ENCODE data around the gene SH3RF2.
A peak's percentile ranks its signal among the peaks of the same experiment; 100 is the strongest.

SH3RF2 gene

DNA sequence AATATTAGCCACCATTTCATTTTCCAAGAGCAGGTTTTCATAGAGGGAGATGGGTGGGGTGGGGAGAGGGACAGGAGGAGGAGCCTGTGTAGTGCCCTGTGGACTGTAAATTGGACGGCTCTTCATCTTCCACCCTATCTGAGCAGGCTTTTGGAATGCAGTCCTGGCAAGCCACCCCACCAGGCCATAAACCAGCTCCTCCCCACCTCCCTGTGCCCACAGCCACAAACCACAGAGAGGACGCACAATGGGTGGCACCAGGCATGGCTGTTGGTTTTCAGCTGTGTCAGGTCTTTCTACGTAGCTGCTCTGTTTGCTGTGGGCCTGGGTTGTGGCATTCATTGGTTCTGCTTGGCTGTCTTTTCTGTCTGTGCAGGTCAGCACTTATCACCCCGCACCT, 111.0 kb downstream of the SH3RF2 start:
- DNase-seq (no peak), ATAC-seq (no peak)

DNA sequence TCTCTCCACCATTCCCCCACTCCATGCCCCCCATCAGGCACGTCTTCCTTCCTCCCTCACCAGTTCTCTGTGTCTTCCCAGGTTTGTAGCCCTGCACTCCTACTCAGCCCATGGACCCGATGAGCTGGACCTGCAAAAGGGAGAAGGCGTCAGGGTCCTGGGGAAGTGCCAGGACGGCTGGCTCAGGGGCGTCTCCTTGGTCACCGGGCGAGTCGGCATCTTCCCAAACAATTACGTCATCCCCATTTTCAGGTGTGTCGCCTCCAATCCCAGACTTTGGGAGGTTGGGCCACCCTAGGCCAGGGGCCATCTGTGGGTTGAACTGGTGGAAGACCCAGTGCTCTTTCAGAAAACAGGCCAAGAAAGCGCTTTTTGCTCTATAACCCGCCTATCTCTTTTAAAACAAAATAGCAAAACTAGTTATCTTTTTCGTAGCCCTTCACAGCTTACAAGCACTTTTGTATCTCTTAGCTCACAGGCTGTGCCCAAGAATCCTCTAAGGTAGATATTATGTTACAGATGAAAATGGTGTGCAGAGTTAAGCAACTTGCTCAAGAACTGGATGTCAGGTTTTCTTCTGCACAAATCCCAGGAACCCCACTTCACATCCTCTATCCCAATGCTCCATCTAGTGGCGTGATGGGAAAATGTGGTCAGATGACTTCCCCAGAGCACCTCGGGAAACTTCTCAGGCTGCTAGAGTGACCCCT, 112.8 kb downstream of the SH3RF2 start:
- DNase-seq, result peak; percentile 23

DNA sequence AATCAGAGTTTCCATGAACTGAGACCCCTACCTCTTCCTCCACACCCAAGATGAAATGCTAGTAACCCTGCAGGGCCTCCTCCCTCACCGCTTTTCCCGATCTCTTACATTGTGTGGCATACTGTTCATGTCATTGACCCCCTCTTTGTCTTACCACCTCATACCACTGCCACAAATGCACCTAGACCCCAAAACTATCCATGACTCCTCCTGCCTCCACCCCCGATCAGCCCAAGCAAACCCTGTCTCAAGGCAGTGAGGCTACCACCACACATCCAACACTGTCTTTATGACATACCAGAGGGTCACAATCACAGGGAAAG, 113.3 kb downstream of the SH3RF2 start:
- no peak for DNase-seq

More for the DNA sequence above, 112.8 kb downstream of the SH3RF2 start:
- ATAC-seq, result no peak

DNA sequence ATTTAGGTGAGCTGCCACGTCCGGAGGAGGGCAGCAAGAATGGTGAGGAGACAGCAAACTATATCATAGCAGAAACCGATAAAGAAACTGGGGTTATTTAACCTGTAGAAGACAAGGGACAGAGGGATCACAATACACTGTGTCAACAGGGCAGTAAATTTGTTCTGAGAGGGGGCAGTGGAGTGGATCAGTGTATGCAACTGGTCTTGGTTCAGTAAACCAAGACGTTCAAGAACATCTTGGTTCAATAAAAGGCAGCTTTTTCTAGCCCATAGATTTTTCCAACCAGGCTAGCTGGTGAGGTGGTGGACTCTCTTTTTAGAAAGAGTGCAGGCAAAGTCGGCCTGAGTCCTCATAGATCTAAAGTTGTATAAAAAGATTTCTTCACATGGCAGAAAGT, 113.7 kb downstream of the SH3RF2 start:
- DNase-seq (no peak), ATAC-seq (no peak)

More for the DNA sequence above, 113.3 kb downstream of the SH3RF2 start:
- no peak for ATAC-seq

DNA sequence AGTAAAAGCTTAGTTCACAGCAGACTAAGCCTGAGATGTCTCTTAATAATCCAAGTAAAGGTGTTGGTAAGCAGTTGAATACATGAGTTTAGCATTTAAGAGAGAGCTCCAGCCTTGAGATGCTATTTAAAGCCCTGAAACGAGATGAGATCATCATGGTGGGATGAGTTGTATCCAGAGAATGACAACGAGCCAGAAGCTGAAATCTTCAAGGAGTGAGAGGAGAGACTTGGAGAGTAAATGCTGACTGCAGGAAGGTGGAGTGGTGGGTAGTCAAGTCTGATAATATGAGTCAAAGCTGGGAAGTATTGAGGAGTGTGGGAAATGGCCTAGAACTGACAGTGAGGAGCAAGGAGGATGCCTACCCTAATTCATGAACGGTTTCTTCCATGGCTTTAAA, 115.3 kb downstream of the SH3RF2 start:
- ATAC-seq (no peak), DNase-seq (no peak)

DNA sequence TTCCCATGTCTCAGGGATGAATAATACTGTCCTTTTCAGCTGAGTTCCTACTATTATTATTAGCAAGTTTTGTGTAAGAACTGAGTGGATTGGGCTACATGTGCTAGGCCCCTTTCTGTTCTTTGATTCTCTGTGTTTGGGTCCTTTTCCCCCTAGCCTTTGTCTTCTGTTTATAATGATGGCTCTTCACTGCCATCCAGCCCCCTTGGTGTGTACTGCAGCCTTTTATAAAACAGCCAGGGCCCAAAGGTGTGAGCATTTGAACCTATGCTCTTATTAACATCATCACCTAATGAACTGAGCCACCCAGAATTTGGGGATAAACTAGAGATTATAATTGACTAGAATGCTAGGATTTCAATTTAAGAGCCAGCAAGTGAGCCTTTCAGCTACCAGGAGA, 116.4 kb downstream of the SH3RF2 start:
- no peak for ATAC-seq
- no peak for DNase-seq

DNA sequence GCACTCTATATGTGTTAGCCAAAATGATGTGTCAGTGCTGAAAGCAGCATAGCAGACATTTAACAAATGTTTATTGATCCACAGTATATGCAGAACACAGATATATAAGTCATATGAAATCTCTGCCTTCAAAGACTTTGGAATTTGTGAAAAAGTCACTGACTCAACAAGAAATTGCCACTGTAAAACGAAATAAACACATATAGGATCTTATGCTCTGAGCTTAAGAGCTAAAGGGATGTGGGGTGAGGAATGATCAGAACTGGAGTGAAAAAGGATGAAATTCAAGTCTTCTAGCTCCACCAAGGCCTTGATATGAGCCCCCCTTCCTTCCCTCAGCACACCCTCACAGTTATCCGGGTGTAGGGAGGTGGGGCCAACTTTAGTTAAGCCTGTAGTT, 119.1 kb downstream of the SH3RF2 start:
- ATAC-seq (no peak), DNase-seq (no peak)

DNA sequence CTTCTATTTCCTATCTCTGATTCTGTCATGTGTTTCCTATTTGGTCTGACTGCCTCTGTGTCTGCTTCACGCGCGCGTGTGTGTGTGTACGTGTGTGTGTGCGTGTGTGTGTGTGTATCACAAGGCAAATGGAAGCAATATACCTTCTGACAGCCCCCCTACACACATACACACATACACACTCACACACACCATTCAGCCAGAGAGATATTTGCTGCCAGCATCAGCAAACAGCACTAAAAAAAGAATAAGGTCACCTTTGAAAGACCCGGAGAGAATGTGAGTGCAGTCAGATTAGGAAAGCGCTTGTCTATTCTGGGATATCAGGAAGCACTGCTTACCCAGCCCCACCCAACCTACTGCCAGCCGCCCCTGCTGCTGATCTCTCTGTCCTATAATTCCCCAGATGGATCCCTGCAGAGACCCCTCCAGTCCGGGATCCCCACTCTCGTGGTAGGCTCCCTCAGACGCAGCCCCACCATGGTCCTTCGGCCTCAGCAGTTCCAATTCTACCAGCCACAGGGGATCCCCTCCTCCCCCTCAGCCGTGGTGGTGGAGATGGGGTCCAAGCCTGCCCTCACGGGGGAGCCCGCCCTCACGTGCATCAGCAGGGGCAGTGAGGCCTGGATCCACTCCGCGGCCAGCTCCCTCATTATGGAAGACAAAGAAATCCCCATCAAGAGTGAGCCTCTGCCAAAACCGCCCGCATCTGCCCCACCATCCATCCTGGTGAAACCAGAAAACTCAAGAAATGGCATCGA, 123.3 kb downstream of the SH3RF2 start:
- DNase-seq, result no peak
- ATAC-seq, result no peak

DNA sequence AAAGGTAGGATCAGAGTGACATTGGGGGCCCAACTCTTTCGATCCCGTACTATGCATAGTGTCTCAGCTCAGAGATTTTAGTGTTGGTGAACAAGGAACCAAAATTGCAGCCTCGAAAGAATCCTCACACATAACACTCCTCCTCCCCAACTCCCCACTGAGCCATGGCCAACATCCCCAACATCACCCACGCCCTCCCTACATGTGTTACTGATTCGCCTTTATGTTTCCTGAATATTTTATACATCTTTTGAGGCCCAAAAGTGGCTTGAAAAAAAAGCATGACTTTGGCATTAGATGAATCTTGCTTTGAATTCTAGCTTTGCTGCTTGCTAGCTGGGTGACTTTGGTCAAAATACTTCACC, 123.8 kb downstream of the SH3RF2 start:
- DNase-seq (no peak), ATAC-seq (no peak)

DNA sequence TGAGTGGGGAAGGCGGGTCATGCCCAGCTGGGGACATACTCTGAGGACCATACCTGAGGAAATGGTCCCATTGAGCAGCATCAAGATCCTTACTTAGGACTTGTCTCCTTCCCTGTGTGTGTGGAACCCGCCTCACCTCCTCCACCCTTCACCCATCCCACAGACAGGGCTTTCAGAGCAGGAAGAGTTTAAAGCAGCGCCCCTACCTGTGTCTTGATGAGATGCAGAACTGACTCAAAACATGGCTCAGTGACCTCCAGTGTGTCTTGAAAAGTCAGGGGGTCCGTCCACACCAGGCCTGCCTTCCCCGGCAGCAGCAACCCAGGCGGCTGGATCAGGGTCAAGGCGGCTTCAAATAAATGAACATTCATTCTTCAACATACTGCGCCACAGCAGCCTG, 130.6 kb downstream of the SH3RF2 start:
- DNase-seq (no peak), ATAC-seq (no peak)

DNA sequence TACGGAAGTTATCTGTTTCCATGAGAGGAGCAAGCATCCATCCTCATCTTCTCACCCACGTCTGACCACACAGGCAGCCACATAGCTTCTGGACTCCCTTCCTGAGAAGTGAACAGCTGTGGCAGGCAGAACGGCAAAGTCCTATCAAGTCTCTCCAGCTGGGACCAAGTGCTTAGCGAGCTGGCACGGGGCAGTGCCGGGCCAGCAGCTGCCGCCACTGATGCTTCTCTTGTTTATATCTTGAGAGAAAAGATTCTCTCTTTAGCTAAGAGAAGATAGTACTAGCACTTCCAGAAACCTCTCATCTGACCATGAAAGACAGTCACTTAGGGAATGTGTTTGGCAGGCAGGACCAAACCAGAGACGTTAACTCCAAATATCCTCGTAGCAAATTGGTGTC, 131.8 kb downstream of the SH3RF2 start:
- DNase-seq (no peak), ATAC-seq (no peak)

DNA sequence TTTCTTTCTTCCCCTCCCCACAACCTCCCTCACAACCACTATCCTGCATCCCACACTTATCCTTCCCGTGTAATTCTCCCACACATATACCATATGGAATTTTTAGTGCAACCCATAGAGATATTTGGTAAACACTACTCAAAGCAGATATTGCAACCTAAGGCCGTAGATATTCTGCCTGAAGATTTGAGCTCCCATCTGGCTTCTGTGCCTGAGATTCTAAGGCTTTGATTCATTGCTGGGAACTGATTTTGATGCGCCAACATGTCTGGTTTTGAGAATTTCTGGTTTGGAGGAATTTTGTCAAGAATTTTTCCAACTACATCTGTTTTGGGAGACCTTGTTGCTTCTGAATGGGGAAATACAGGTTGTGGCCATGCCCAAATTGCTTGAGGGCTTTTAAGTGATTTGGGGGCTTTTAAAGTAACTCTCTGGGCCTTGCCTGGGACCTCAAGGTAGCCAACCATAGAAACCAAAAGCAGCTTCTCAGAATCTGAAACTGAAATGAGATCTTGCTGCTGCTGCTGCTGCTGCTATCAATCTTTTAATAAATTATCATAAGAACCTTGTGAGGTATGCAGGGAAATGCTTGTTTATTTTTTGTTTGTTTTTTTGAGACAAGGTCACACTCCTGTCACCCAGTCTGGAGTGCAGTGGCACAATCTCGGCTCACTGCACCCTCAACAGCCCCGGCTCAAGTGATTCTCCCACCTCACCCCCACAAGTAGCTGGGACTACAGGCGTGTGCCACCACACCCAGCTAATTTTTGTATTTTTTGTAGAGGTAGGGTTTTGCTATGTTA, 132.8 kb downstream of the SH3RF2 start:
- DNase-seq, result no peak
- ATAC-seq, result no peak

DNA sequence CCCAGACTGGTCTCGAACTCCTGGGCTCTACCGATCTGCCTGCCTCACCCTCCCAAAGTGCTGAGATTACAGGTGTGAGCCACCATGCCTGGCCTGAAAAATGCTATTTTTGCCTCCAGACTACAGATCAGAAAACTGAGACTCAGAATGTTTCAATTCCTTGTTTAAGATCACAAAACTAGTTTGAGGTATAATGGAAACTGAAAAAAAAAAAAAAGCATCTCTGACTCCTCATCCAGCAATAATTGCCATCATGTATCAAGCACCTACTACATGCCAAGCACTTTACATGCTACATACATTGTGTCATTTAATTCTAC, 133.4 kb downstream of the SH3RF2 start:
- DNase-seq, result no peak
- no peak for ATAC-seq

DNA sequence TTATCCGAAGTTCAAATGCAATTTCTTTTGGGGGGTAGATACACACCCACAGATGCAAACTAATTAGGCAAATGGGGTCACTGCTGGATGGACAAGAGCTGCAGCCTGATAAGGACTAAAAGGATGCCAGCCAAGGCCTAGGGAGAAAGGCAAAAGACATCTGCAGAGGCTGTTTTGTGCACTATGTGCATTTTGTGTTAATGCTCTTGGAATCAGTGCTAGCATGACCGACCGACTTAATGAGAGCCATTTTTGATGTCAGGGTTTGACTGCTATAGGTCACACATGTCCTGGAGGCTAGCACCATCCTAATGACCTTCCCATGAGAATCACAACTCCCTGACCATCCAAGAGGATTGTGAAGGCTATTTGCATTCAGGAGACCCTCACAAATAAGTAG, 134.4 kb downstream of the SH3RF2 start:
- ATAC-seq (no peak), DNase-seq (no peak)

DNA sequence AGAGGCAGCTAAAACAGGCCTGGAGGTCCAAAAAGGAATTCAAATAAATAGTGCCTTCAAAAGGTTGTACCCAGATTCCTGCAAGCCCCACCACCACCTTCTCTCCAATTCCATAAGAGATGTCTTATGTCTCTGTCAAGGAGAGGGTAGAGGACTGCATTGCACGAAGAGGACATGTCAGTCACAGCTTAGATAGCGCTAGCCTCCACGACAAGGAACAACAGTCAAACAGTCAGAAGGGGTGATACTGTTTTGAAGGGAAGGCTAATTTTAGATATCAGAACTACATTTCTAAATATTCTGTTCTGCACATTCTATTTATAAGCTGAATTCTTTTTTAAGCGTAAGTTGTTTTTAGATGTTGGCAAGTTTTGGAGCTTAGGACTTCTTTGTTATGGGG, 134.8 kb downstream of the SH3RF2 start:
- no peak for DNase-seq
- no peak for ATAC-seq

DNA sequence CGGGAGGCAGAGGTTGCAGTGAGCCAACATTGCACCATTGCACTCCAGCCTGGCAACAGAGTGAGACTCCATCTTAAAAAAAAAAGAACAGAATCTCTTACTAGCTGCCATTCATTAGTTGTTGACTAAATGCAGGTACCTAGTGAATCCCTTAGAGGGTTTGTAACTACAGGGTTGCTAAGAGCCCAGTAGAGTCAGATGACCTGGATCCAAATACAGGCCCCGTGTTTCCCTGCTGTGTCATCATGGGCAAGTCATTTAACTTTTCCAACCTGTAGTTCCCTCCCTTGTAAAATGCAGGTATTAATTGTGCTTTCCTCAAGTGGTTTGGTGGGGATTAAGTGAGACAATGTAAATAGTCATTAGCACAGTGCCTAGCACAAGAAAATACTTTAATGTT, 136.2 kb downstream of the SH3RF2 start:
- no peak for DNase-seq
- no peak for ATAC-seq

DNA sequence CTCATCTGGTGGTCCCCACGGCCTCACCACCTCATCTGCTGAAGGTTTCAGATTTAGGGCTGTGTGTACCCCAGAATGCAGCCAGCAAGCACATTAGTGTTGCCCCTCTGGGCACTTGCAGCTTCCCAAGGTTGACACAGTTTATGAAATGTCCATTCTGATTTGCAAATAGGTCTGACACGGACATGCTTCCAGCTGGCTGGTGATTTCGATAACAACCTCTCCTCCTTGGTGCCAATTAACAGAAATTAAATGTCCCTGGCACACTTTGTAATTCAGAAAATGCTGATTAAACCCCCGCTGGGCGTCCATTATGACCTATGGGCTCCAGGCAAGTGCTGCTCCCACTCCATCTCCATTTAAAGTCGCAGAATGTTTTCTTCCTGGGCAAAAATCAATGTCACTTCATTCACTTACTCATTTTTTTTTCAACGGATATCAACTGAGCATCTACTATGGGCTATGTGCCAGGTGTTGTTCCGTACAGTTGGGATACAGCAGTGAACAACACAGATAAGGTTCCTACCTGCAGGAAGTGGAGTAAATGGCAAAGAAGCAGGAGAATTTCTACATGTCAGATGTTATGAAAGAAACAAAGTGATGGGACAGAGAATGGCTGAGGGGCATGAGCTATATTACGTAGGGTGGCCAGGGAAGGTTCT, 137.0 kb downstream of the SH3RF2 start:
- no peak for ATAC-seq

DNA sequence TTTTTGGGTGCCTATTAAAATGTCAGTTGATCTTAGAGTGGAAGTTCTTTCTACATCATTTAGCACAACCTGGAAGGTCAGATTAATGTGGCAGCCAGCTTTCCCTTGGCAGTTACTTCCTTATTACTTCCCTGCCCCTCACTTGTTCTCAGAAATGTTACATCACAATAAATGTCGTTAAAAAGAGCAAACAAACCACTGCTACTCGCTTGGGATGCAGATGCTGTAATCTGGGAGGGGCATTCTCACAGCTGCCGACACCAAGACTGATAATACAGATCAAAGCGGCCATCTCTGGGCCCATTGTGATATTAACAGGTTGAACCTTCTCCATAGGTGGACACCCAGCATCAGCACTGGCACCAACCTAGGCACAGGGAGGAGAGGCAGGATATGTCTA, 139.7 kb downstream of the SH3RF2 start:
- ATAC-seq (no peak), DNase-seq (no peak)

More for the DNA sequence above, 137.0 kb downstream of the SH3RF2 start:
- no peak for DNase-seq

DNA sequence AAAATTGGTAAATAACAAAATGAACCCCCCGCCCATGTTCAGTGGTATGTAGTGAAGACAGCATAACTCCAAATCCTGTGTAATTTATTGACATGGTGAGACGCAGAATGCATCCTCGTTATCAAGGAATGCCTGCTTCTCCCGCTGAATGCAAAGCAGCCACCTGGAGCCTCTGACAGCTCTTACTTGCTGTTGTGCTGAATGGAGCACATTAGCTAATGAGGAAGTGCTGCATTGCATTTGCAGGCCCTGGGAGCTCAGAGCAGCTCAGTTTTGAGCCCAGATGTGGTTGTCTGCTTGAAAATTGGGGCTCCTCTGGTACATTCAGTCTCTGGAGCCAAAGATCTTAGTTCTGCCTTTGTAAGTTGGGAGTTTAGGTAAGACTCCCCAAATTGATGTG, 140.1 kb downstream of the SH3RF2 start:
- ATAC-seq (no peak), DNase-seq (no peak)

DNA sequence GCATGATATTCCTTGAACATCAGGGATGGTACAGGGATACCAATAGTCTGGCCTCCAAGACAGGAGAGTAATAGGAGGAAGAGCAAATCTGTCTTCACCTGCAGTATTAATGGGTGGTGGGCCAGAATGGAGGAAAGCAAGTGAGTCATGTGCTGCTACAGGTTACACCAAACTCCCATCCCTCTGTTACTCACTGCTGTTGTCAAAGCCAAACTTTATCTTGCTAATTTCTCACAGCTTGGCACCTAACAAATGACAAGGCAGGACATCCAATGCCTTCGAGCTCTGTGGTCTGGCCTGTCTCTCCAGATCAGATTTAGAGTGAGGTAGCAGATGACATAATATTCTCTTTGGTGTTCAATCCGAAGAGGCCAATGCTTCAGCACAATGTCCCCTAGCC, 142.2 kb downstream of the SH3RF2 start:
- ATAC-seq (no peak), DNase-seq (no peak)

DNA sequence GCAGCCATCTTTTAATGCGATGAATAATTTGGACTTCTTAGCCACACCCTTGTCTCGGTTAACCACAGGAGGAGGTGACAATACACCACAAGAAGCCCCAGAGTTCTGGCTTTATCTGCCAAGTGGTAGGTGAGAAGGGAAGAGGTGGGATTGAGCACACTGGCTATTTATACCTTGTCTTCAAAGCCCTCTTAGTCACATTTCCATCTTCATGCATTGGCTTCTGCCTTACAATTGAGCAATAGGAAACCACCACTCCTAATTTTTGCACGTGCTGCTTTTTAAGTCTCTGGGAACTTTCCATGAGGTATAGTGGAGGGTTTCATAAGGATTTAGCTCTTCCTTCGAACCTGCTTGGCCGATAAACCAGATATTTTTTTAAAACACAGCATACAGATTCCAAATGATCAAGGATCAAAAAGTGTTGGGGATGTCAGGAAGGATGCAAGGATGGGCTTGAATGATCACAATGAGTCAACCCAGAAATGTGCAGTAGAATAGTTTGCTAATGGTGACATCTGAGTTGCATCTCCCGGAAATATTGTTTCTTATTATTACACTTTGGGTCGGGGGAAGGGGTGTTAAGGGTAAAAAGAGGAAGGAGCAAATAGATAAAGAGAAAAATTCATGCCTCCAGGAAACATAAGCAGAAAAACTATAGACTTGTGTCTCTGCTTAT, 143.5 kb downstream of the SH3RF2 start:
- DNase-seq, result peak; percentile 7
- peak; percentile 83 for ATAC-seq

DNA sequence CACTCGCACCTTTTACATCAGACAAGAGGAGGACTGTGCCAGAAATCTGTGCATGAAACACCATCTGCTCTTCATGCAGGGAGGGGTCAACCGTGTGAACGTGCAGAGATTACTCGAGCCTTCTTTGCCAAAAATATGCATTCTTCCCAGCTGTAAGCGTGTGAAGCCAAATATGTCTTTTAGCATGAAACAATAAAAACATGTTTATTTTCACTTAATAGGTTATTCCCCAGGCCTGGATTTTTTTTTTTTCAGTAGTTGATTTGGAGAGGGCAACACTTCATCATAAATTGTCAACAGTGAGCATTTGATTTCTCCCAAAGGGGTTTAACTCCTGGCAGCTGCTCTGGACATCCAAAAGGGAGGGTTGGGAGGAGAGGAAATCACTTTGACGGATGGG, 145.2 kb downstream of the SH3RF2 start:
- DNase-seq (no peak), ATAC-seq (no peak)

Data from stimulated activated naive CD8-positive, alpha-beta T cell treated with anti-CD3 and anti-CD28 coated beads, Interleukin-15, Interleukin-2, amounts not matched to agents 100 U/mL and 50 U/mL, for 24 hours (primary cell).